HL-60 (cell line): ENCODE data around the gene YIF1A.
A peak's percentile ranks its signal among the peaks of the same experiment; 100 is the strongest.

ENCODE experiments used
- CTCF ChIP-seq: IDR thresholded peaks from one replicate; pipeline ENCODE4 v1.5.1; 2011; ENCODE audit warnings: low read length, control low read depth, inconsistent platforms; ENCODE audit not compliant: insufficient read depth
- POLR2AphosphoS5 ChIP-seq: IDR thresholded peaks from 2 replicates; pipeline ENCODE4 v1.6.1; 2012; ENCODE audit warnings: low read depth

GRCh38 chr11:66287211-66287888 is 1.6 kb downstream of the YIF1A start:
- TF ChIP-seq CTCF (no peak), POLR2AphosphoS5 (peak; percentile 22; the same call in 1 of the 2 replicates)
